ENCODE measurements around the gene LRRTM4. TPM values are rescaled to one million over a fixed set of nuclear protein-coding genes. Genes with fewer than 3 reads are reported as not detected.
A peak's percentile ranks its signal among the peaks of the same experiment; 100 is the strongest.

LRRTM4 gene
- polyA plus RNA-seq, 2 of the 4 experiments (the other 2 are of a cell fraction) = 0.03 TPM; not detected in 1

DNA sequence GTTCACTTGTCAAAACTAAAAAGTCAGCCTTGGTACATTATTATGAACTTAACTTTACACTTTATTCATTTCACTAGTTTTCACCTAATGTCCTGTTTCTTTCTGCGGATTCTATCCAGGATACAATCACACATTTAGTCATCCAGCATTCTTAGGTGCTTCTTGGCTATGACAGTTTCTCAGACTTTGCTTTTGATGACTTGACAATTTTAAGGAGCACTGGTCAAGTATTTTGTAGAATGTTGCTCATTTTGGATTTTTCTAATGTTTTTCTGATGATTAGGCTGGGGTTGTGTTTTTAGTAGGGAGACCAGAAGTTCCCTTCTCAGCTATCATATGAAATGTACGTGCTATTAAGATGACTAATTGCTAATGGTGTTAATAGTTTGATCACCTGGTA, 601.2 kb downstream of the LRRTM4 start:
- TF ChIP-seq MAFK (IDR thresholded peaks at IDR 0.05; ENCODE audit: partially characterized antibody) = peak; percentile 89
- TF ChIP-seq HOXA7 (CRISPR knock-in tag; IDR thresholded peaks at IDR 0.05) = no peak
- no peak for DNase-seq (ENCODE audit: low read depth in 1 of 2, low spot score in 1 of 2)
- Histone ChIP-seq H3K4me3 (no peak overlapping the region), H3K4me1 (no peaks in the 10 kb centered on the region), H3K27ac (no peak overlapping the region), H3K9me3 (no peaks in the 10 kb centered on the region), H3K4me2 (no peak overlapping the region)
- WGBS (ENCODE audit: missing lambda C conversion rate) = 0% methylated on average over 2 of the region's 2 CpGs
- ChIA-PET CTCF (no interaction called here), POLR2A (no interaction called here)
- peak; percentile 46 for FAIRE-seq
- ATAC-seq = no peak

DNA sequence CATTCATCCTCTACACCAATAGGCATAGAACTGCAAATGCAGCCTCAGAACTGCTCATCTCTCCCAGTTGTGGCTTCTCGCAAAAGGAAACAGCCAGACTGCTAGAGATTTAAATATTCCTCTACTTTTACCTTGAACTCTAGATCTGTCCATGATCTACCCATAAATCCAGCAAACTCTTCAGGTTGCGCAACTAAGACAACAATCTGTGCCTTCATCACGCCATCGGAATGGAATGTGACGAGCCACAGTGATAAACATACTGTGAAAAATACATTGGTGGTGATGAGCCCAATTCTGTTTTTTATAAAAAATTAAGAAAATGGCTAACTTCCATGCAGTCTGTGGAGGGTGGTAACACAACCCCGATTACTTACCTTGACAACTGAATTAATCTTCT, 626.7 kb downstream of the LRRTM4 start:
- no peak for ATAC-seq
- TF ChIP-seq CEBPB (IDR thresholded peaks at IDR 0.05) (peak; percentile 18 to 57; a peak in 2 of 4 replicates), NFE2L2 (conservative IDR thresholded peaks at IDR 0.05; ENCODE audit: low read length) (no peak)

DNA sequence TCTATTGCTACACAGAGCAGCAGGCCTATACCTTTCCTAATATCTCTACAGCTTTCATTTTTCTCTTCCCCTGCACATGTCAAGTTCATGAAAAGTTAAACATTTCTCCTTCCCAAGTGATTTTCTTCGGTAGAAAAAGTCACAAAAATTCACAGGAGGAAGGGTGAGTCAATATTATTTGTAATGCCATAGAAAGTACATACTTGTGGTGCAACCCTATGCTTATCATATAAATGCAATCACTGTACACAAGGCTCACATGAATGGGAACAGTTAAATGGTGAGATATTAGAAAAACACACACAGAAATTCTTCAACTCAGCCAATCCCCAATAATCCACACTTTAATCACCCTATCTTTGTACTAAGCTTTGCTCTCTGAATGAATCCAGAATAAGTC, 651.6 kb downstream of the LRRTM4 start:
- POLR2A ChIA-PET = no interaction called here
- ATAC-seq (no peak), FAIRE-seq (no peak), DNase-seq (ENCODE audit: low read depth in 1 of 2, low spot score in 1 of 2) (no peak)
- no peak overlapping the region for H3K4me2 ChIP-seq
- no peak overlapping the region for H3K27ac ChIP-seq
- 0% methylated on average over 1 of the region's 1 CpG for WGBS (ENCODE audit: missing lambda C conversion rate)
- H3K9me3 ChIP-seq = no peaks in the 10 kb centered on the region; the same call in 2 of the 3 replicates
- no peak for TF ChIP-seq GATA3 (IDR thresholded peaks at IDR 0.05; ENCODE audit: borderline replicate concordance)
- CTCF ChIA-PET = interaction anchor here (0.7 kb wide), 2 partner anchors 49 to 552 kb away, joined by 3 to 4 read pairs; no protein-coding TSS in a partner anchor
- no peak overlapping the region for H3K4me3 ChIP-seq
- H3K4me1 ChIP-seq = no peaks in the 10 kb centered on the region

More for the DNA sequence above, 626.7 kb downstream of the LRRTM4 start:
- DNase-seq (ENCODE audit: low read depth in 1 of 2, low spot score in 1 of 2) (peak in 1 of 2 experiments; percentile 3), FAIRE-seq (no peak)
- WGBS (ENCODE audit: missing lambda C conversion rate) = 10% methylated on average over 6 of the region's 6 CpGs
- Histone ChIP-seq H3K4me2 (no peak overlapping the region), H3K4me1 (no peaks in the 10 kb centered on the region), H3K4me3 (no peak overlapping the region), H3K27ac (no peak overlapping the region), H3K9me3 (0 out of 3 replicates have a peak, but pooled peaks cover 4% of the 10 kb centered on the region)
- POLR2A ChIA-PET = no interaction called here
- CTCF ChIA-PET = no interaction called here

DNA sequence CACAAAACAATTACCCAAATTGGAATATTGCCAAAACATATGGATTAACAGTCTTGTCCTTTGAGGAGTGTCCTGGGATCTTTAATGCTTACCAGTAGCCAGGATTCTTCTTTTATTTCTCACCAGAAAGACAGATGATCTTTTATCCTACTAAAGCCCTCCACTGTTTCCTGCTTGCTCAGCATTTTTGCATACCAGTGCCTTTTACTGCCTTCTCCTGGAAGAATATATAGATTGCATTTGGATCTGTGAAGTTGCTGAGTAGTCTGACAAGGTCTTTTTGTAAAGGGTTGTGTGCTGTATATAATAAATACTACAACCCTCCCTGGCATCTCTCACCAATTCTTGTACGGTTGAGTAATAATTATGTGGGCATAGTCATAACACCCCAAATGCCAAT, 652.2 kb downstream of the LRRTM4 start:
- H3K4me1 ChIP-seq = no peaks in the 10 kb centered on the region
- TF ChIP-seq MAFK (IDR thresholded peaks at IDR 0.05; ENCODE audit: partially characterized antibody) (peak; percentile 92), MYC (IDR thresholded peaks at IDR 0.05; ENCODE audit: borderline replicate concordance, low read length) (no peak)
- H3K9me3 ChIP-seq = no peaks in the 10 kb centered on the region; the same call in 2 of the 3 replicates
- FAIRE-seq = no peak
- no peak overlapping the region for H3K27ac ChIP-seq
- ATAC-seq = no peak
- no peak overlapping the region for H3K4me3 ChIP-seq
- CTCF ChIA-PET = interaction anchor here (0.7 kb wide), 2 partner anchors 50 to 551 kb away, joined by 3 to 4 read pairs; no protein-coding TSS in a partner anchor
- 79% methylated on average over 1 of the region's 1 CpG for WGBS (ENCODE audit: missing lambda C conversion rate)
- DNase-seq (ENCODE audit: low read depth in 1 of 2, low spot score in 1 of 2) = no peak
- H3K4me2 ChIP-seq = no peak overlapping the region
- POLR2A ChIA-PET = no interaction called here

DNA sequence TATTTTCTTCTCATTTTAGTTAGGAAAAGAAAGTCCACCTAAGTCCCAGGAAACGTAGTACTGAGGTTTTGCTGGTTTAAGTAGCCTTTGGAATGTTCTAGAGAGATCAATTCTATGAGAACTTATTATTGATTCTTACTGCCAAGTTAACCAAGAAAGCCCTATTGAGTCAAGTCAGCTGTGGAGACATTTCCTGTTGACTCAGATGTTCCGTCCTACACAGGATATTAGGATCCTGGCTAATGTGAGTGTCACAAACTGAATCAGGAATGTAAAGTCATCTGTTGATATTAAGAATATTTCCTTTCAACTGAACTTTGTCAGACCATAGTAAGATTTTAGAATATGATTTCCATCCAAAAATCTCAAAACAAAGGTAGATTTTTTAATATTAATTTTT, 654.3 kb downstream of the LRRTM4 start:
- no peak overlapping the region for H3K4me3 ChIP-seq
- ATAC-seq (no peak), DNase-seq (ENCODE audit: low read depth in 1 of 2, low spot score in 1 of 2) (no peak), FAIRE-seq (no peak)
- ChIA-PET CTCF (no interaction called here), POLR2A (no interaction called here)
- no peak overlapping the region for H3K4me2 ChIP-seq
- TF ChIP-seq HOXB13 (CRISPR knock-in tag; IDR thresholded peaks at IDR 0.05; ENCODE audit: low read depth) (no peak), CBX8 (IDR thresholded peaks at IDR 0.05) (no peak), HOXA7 (CRISPR knock-in tag; IDR thresholded peaks at IDR 0.05) (no peak), POLR2A (IDR thresholded peaks at IDR 0.05; ENCODE audit: low read length) (no peak), RFX5 (IDR thresholded peaks at IDR 0.05) (no peak), FOXS1 (CRISPR knock-in tag; IDR thresholded peaks at IDR 0.05) (no peak), HDAC2 (IDR thresholded peaks at IDR 0.05) (no peak), TP53 (CRISPR knock-in tag; IDR thresholded peaks at IDR 0.05) (no peak), HOXB5 (CRISPR knock-in tag; IDR thresholded peaks at IDR 0.05) (no peak), EHF (CRISPR knock-in tag; IDR thresholded peaks at IDR 0.05) (no peak)
- TF ChIP-seq, protein P1, sequence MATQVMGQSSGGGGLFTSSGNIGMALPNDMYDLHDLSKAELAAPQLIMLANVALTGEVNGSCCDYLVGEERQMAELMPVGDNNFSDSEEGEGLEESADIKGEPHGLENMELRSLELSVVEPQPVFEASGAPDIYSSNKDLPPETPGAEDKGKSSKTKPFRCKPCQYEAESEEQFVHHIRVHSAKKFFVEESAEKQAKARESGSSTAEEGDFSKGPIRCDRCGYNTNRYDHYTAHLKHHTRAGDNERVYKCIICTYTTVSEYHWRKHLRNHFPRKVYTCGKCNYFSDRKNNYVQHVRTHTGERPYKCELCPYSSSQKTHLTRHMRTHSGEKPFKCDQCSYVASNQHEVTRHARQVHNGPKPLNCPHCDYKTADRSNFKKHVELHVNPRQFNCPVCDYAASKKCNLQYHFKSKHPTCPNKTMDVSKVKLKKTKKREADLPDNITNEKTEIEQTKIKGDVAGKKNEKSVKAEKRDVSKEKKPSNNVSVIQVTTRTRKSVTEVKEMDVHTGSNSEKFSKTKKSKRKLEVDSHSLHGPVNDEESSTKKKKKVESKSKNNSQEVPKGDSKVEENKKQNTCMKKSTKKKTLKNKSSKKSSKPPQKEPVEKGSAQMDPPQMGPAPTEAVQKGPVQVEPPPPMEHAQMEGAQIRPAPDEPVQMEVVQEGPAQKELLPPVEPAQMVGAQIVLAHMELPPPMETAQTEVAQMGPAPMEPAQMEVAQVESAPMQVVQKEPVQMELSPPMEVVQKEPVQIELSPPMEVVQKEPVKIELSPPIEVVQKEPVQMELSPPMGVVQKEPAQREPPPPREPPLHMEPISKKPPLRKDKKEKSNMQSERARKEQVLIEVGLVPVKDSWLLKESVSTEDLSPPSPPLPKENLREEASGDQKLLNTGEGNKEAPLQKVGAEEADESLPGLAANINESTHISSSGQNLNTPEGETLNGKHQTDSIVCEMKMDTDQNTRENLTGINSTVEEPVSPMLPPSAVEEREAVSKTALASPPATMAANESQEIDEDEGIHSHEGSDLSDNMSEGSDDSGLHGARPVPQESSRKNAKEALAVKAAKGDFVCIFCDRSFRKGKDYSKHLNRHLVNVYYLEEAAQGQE (IDR thresholded peaks at IDR 0.05) = no peak
- no peaks in the 10 kb centered on the region for H3K4me1 ChIP-seq
- no peak overlapping the region for H3K27ac ChIP-seq
- 0% methylated on average over 2 of the region's 2 CpGs for WGBS (ENCODE audit: missing lambda C conversion rate)
- H3K9me3 ChIP-seq = no peaks in the 10 kb centered on the region
